ENCODE results near the gene NUP214.

The NUP214 gene

DNA sequence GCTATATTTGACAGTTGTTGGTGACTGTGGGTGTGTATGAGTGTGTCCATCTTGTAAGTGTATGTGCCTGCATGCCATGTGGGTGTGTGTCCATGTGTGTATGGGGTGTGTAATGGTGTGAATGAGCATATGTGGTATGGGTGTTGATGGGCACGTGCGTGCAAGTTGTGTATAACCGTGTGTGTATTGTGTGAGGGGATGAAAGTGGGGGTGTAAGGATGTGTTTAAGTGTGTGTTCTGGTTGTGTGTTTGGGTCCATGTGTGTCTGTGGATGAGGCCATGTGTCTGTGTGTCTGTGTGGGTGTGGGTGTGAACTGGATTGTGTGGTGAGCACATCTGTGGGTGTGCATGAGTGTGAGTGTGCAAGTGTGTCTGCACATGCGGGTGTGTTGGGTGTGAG lies 156.8 kb downstream of the NUP214 start (continued):
- TF ChIP-seq ZNF280C (tag by site-specific recombination; IDR thresholded peaks at IDR 0.05): 0 out of 2 replicates have a peak, but pooled peaks have one; percentile 59
- 0 out of 2 replicates have a peak, but pooled peaks have one; percentile 27 for TF ChIP-seq GLI4 (tag by site-specific recombination; IDR thresholded peaks at IDR 0.05)
- TF ChIP-seq, protein P1, sequence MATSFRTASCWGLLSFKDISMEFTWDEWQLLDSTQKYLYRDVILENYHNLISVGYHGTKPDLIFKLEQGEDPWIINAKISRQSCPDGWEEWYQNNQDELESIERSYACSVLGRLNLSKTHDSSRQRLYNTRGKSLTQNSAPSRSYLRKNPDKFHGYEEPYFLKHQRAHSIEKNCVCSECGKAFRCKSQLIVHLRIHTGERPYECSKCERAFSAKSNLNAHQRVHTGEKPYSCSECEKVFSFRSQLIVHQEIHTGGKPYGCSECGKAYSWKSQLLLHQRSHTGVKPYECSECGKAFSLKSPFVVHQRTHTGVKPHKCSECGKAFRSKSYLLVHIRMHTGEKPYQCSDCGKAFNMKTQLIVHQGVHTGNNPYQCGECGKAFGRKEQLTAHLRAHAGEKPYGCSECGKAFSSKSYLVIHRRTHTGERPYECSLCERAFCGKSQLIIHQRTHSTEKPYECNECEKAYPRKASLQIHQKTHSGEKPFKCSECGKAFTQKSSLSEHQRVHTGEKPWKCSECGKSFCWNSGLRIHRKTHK (tag by site-specific recombination; IDR thresholded peaks at IDR 0.05): no peak
- TF ChIP-seq, protein P2, sequence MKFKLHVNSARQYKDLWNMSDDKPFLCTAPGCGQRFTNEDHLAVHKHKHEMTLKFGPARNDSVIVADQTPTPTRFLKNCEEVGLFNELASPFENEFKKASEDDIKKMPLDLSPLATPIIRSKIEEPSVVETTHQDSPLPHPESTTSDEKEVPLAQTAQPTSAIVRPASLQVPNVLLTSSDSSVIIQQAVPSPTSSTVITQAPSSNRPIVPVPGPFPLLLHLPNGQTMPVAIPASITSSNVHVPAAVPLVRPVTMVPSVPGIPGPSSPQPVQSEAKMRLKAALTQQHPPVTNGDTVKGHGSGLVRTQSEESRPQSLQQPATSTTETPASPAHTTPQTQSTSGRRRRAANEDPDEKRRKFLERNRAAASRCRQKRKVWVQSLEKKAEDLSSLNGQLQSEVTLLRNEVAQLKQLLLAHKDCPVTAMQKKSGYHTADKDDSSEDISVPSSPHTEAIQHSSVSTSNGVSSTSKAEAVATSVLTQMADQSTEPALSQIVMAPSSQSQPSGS (tag by site-specific recombination; IDR thresholded peaks at IDR 0.05; ENCODE audit: low read depth): no peak
- TF ChIP-seq ZNF707 (tag by site-specific recombination; IDR thresholded peaks at IDR 0.05): no peak
- TF ChIP-seq ZNF19 (tag by site-specific recombination; IDR thresholded peaks at IDR 0.05; ENCODE audit: low read depth): no peak
- TF ChIP-seq ZNF624 (tag by site-specific recombination; IDR thresholded peaks at IDR 0.05): no peak
- no peak for TF ChIP-seq ZNF324 (tag by site-specific recombination; IDR thresholded peaks at IDR 0.05)
- TF ChIP-seq ZNF121 (tag by site-specific recombination; IDR thresholded peaks at IDR 0.05): no peak
- TF ChIP-seq KLF10 (tag by site-specific recombination; IDR thresholded peaks at IDR 0.05): no peak
- no peak for TF ChIP-seq ZNF23 (tag by site-specific recombination; IDR thresholded peaks at IDR 0.05; ENCODE audit: borderline replicate concordance)
- TF ChIP-seq KLF1 (tag by site-specific recombination; IDR thresholded peaks at IDR 0.05): no peak
- no peak for TF ChIP-seq ZNF302 (tag by site-specific recombination; IDR thresholded peaks at IDR 0.05; ENCODE audit: low read depth)
- TF ChIP-seq ZIC2 (tag by site-specific recombination; IDR thresholded peaks at IDR 0.05): 0 out of 2 replicates have a peak, but pooled peaks have one; percentile 8
- no peak for TF ChIP-seq KLF7 (tag by site-specific recombination; IDR thresholded peaks at IDR 0.05; ENCODE audit: borderline replicate concordance)
- TF ChIP-seq ZNF549 (tag by site-specific recombination; IDR thresholded peaks at IDR 0.05): no peak
- no peak for TF ChIP-seq ZSCAN5A (tag by site-specific recombination; IDR thresholded peaks at IDR 0.05)
- TF ChIP-seq ZNF561 (tag by site-specific recombination; IDR thresholded peaks at IDR 0.05; ENCODE audit: borderline replicate concordance): no peak
- TF ChIP-seq, protein P3, sequence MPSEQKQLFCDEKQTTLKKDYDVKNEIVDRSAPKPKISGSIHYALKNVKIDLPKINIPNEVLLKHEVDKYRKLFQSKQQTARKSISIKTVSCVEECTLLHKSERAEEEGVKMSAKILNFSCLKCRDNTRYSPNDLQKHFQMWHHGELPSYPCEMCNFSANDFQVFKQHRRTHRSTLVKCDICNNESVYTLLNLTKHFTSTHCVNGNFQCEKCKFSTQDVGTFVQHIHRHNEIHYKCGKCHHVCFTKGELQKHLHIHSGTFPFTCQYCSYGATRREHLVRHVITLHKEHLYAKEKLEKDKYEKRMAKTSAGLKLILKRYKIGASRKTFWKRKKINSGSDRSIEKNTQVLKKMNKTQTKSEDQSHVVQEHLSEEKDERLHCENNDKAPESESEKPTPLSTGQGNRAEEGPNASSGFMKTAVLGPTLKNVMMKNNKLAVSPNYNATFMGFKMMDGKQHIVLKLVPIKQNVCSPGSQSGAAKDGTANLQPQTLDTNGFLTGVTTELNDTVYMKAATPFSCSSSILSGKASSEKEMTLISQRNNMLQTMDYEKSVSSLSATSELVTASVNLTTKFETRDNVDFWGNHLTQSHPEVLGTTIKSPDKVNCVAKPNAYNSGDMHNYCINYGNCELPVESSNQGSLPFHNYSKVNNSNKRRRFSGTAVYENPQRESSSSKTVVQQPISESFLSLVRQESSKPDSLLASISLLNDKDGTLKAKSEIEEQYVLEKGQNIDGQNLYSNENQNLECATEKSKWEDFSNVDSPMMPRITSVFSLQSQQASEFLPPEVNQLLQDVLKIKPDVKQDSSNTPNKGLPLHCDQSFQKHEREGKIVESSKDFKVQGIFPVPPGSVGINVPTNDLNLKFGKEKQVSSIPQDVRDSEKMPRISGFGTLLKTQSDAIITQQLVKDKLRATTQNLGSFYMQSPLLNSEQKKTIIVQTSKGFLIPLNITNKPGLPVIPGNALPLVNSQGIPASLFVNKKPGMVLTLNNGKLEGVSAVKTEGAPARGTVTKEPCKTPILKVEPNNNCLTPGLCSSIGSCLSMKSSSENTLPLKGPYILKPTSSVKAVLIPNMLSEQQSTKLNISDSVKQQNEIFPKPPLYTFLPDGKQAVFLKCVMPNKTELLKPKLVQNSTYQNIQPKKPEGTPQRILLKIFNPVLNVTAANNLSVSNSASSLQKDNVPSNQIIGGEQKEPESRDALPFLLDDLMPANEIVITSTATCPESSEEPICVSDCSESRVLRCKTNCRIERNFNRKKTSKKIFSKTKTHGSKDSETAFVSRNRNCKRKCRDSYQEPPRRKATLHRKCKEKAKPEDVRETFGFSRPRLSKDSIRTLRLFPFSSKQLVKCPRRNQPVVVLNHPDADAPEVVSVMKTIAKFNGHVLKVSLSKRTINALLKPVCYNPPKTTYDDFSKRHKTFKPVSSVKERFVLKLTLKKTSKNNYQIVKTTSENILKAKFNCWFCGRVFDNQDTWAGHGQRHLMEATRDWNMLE (tag by site-specific recombination; conservative IDR thresholded peaks at IDR 0.05; ENCODE audit: low read depth): no peak
- no peak for TF ChIP-seq ZNF184 (tag by site-specific recombination; IDR thresholded peaks at IDR 0.05)
- TF ChIP-seq ZNF202 (tag by site-specific recombination; IDR thresholded peaks at IDR 0.05; ENCODE audit: borderline replicate concordance): no peak
- TF ChIP-seq ZNF544 (tag by site-specific recombination; IDR thresholded peaks at IDR 0.05): no peak
- no peak for TF ChIP-seq ZNF548 (tag by site-specific recombination; IDR thresholded peaks at IDR 0.05)
- TF ChIP-seq ZBTB17 (tag by site-specific recombination; IDR thresholded peaks at IDR 0.05): no peak
- TF ChIP-seq, protein P4, sequence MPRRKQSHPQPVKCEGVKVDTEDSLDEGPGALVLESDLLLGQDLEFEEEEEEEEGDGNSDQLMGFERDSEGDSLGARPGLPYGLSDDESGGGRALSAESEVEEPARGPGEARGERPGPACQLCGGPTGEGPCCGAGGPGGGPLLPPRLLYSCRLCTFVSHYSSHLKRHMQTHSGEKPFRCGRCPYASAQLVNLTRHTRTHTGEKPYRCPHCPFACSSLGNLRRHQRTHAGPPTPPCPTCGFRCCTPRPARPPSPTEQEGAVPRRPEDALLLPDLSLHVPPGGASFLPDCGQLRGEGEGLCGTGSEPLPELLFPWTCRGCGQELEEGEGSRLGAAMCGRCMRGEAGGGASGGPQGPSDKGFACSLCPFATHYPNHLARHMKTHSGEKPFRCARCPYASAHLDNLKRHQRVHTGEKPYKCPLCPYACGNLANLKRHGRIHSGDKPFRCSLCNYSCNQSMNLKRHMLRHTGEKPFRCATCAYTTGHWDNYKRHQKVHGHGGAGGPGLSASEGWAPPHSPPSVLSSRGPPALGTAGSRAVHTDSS (tag by site-specific recombination; IDR thresholded peaks at IDR 0.05): no peak
- TF ChIP-seq, protein P5, sequence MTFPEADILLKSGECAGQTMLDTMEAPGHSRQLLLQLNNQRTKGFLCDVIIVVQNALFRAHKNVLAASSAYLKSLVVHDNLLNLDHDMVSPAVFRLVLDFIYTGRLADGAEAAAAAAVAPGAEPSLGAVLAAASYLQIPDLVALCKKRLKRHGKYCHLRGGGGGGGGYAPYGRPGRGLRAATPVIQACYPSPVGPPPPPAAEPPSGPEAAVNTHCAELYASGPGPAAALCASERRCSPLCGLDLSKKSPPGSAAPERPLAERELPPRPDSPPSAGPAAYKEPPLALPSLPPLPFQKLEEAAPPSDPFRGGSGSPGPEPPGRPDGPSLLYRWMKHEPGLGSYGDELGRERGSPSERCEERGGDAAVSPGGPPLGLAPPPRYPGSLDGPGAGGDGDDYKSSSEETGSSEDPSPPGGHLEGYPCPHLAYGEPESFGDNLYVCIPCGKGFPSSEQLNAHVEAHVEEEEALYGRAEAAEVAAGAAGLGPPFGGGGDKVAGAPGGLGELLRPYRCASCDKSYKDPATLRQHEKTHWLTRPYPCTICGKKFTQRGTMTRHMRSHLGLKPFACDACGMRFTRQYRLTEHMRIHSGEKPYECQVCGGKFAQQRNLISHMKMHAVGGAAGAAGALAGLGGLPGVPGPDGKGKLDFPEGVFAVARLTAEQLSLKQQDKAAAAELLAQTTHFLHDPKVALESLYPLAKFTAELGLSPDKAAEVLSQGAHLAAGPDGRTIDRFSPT (tag by site-specific recombination; IDR thresholded peaks at IDR 0.05): no peak
